GM12891 (cell line): ENCODE data around the gene TTYH1.

Experiments used
- POLR2A ChIP-seq: IDR thresholded peaks from 2 replicates; pipeline ENCODE4 v1.6.1; 2011; ENCODE audit warnings: low read depth, low read length, control low read depth
- POLR2AphosphoS5 ChIP-seq: IDR thresholded peaks from 2 replicates; pipeline ENCODE4 v1.6.1; 2011; ENCODE audit warnings: low read depth, low read length, control low read depth
- TAF1 ChIP-seq: IDR thresholded peaks from 2 replicates; pipeline ENCODE4 v1.6.1; 2011; ENCODE audit warnings: low read depth, low read length, control low read depth

GRCh38 chr19:54400913-54401312 is 14.4 kb upstream of the TTYH1 start:
- TF ChIP-seq POLR2AphosphoS5 (no peak), POLR2A (no peak), TAF1 (no peak)
